Measurements from ENCODE around the gene MAGI1.

Gene MAGI1

GRCh38 chr3:65385805-65386204 lies 652.9 kb downstream of the MAGI1 start:
- no peak for DNase-seq (ENCODE audit: extremely low read depth, low read depth)
- TF ChIP-seq, protein P1, sequence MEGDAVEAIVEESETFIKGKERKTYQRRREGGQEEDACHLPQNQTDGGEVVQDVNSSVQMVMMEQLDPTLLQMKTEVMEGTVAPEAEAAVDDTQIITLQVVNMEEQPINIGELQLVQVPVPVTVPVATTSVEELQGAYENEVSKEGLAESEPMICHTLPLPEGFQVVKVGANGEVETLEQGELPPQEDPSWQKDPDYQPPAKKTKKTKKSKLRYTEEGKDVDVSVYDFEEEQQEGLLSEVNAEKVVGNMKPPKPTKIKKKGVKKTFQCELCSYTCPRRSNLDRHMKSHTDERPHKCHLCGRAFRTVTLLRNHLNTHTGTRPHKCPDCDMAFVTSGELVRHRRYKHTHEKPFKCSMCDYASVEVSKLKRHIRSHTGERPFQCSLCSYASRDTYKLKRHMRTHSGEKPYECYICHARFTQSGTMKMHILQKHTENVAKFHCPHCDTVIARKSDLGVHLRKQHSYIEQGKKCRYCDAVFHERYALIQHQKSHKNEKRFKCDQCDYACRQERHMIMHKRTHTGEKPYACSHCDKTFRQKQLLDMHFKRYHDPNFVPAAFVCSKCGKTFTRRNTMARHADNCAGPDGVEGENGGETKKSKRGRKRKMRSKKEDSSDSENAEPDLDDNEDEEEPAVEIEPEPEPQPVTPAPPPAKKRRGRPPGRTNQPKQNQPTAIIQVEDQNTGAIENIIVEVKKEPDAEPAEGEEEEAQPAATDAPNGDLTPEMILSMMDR (IDR thresholded peaks at IDR 0.05; ENCODE audit: low read depth, low read length): no peak

GRCh38 chr3:65381496-65382010 lies 657.2 kb downstream of the MAGI1 start:
- no peak for DNase-seq (ENCODE audit: extremely low read depth, low read depth)
- TF ChIP-seq, protein P1 (IDR thresholded peaks at IDR 0.05; ENCODE audit: low read depth, low read length): no peak

DNA sequence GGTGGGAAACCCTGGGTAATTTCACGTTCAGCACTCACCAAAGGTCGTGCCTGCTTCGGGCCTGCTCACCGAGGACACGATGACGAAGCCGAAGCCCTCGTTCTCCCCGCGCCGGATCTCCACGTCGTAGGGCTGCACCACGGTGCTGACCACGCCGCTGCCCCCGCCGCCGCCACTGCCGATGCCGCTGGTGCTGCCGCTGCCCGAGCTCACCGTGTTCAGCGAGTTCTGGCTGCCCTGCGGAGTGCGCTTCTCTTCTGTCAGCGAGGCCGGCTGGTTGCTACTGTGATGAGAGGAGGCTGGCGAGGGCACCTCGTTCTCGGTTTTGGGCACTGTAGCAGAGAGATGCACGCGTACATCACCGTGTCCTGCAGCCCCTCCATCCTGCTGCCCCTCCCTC lies 659.5 kb downstream of the MAGI1 start:
- no peak for DNase-seq (ENCODE audit: extremely low read depth, low read depth)
- TF ChIP-seq, protein P1 (IDR thresholded peaks at IDR 0.05; ENCODE audit: low read depth, low read length): no peak

GRCh38 chr3:65377637-65378036 lies 661.1 kb downstream of the MAGI1 start:
- TF ChIP-seq, protein P1 (IDR thresholded peaks at IDR 0.05; ENCODE audit: low read depth, low read length): no peak
- no peak for DNase-seq (ENCODE audit: extremely low read depth, low read depth)

DNA sequence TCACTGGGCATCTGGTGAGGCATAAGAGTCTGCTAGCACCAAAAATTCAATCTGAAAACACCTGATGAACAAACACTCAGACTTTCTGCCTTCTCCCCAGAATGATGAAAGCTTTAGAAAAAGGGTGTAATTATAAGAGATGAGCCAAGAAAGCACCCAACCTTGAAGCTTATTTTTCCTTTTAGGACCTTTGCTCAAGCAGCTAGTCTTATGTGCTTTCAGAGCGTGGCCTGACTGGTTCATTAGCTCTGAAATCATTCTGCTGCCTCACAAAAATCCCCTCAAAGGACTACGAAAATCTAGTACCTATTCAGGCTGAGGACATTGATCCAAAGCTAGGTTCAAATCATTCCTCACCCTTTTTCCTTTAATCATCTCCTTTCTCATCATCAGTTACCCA lies 662.3 kb downstream of the MAGI1 start:
- no peak for DNase-seq (ENCODE audit: extremely low read depth, low read depth)
- TF ChIP-seq, protein P1 (IDR thresholded peaks at IDR 0.05; ENCODE audit: low read depth, low read length): no peak

GRCh38 chr3:65371053-65371452 lies 667.7 kb downstream of the MAGI1 start:
- no peak for DNase-seq (ENCODE audit: extremely low read depth, low read depth)
- TF ChIP-seq, protein P1 (IDR thresholded peaks at IDR 0.05; ENCODE audit: low read depth, low read length): no peak

GRCh38 chr3:65368866-65369265 lies 669.9 kb downstream of the MAGI1 start:
- TF ChIP-seq, protein P1 (IDR thresholded peaks at IDR 0.05; ENCODE audit: low read depth, low read length): no peak

More at GRCh38 chr3:65368866-65369265, 669.9 kb downstream of the MAGI1 start:
- DNase-seq (ENCODE audit: extremely low read depth, low read depth): no peak
